Mesothelial cell of epicardium (in vitro differentiated cells): Measurements from ENCODE around the gene RNF31. TPM values are rescaled to one million over a fixed set of nuclear protein-coding genes. Genes with fewer than 3 reads are reported as not detected.

Source experiments
- DNase-seq, 2 experiments: peaks; one replicate each; pipeline ENCODE4 v3.0.0; 2021; ENCODE audit warnings: low spot score in 2 of 2; ENCODE audit not compliant: unreplicated experiment in 2 of 2
- H3K27ac Mint-ChIP-seq: 2 replicates; pipeline ENCODE4 v1.8.0; 2021; ENCODE audit warnings: mixed read lengths
- H3K27me3 Mint-ChIP-seq: 2 replicates; pipeline ENCODE4 v1.8.0; 2021; ENCODE audit warnings: low read depth, mixed read lengths
- H3K36me3 Mint-ChIP-seq: 2 replicates; pipeline ENCODE4 v1.8.0; 2021; ENCODE audit warnings: mixed read lengths
- H3K4me1 Mint-ChIP-seq: 2 replicates; pipeline ENCODE4 v1.8.0; 2021; ENCODE audit warnings: mixed read lengths
- H3K4me3 Mint-ChIP-seq: 2 replicates; pipeline ENCODE4 v1.8.0; 2021; ENCODE audit warnings: mild to moderate bottlenecking, moderate library complexity, mixed read lengths
- H3K9me3 Mint-ChIP-seq: 2 replicates; pipeline ENCODE4 v1.8.0; 2021; ENCODE audit warnings: mixed read lengths
- total RNA-seq: library from RNA; stranded (reverse); gene quantifications from 3 replicates; pipeline ENCODE4 v1.2.1, GENCODE V29; 2021
- TF ChIP-seq, protein P1 (sequence below): fragments of 200-600 bp; sonication (generic); IDR thresholded peaks from one replicate; pipeline ENCODE4 v1.5.0; 2021; ENCODE audit warnings: antibody characterized with exemption; ENCODE audit not compliant: unreplicated experiment

Gene RNF31
- total RNA-seq, 1 donor from 2014 or later = 90.5 TPM

- Mint-ChIP-seq H3K27me3 (no peaks in the 10 kb centered on the region), H3K36me3 (peaks cover 27% of the 10 kb centered on the region), H3K9me3 (no peaks in the 10 kb centered on the region), H3K4me1 (peaks cover 43% of the 10 kb centered on the region), H3K4me3 (peak within 1 kb of the TSS; percentile 83), H3K27ac (peak within 1 kb of the TSS; percentile 94)
- TF ChIP-seq, protein P1, sequence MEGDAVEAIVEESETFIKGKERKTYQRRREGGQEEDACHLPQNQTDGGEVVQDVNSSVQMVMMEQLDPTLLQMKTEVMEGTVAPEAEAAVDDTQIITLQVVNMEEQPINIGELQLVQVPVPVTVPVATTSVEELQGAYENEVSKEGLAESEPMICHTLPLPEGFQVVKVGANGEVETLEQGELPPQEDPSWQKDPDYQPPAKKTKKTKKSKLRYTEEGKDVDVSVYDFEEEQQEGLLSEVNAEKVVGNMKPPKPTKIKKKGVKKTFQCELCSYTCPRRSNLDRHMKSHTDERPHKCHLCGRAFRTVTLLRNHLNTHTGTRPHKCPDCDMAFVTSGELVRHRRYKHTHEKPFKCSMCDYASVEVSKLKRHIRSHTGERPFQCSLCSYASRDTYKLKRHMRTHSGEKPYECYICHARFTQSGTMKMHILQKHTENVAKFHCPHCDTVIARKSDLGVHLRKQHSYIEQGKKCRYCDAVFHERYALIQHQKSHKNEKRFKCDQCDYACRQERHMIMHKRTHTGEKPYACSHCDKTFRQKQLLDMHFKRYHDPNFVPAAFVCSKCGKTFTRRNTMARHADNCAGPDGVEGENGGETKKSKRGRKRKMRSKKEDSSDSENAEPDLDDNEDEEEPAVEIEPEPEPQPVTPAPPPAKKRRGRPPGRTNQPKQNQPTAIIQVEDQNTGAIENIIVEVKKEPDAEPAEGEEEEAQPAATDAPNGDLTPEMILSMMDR = no peak
- peak; percentile 86 to 92 for DNase-seq
These were observed 24.3 kb downstream of the RNF31 start, which contains the start of gene REC8 for GRCh38 chr14:24171422-24172260. TSS of gene REC8 (plus strand) at chr14:24172080. CDS start at chr14:24172553, 473 bp downstream.

DNA sequence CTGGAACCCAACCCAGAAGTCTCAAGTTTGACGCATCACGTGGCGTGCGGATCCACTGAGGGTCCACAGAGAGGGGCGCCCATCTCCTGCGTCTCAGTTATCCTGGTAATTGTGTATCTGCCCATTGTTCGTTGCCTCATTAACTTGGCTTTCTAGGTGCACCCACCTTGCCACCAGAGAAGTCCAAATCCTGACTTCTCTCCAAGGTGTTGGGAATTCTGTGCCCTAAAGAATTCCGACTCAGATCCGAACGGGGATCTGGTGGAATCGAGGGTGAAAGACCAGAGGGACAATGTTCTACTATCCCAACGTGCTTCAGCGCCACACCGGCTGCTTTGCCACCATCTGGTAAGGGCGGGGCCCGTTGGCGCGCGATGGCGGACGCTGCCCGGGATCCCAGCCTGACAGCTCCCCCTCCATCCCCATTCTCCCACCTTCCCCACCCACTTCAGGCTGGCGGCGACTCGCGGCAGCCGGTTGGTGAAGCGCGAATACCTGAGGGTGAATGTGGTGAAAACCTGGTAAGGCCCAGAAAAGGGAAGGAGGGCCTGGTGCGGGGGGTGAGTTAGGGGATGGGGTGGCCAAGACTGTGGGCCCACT is 25.1 kb downstream of the RNF31 start:
- peaks cover 48% of the 10 kb centered on the region for H3K4me1 Mint-ChIP-seq
- H3K9me3 Mint-ChIP-seq = no peaks in the 10 kb centered on the region
- no peaks in the 10 kb centered on the region for H3K27me3 Mint-ChIP-seq
- H3K27ac Mint-ChIP-seq = peak overlapping the region; percentile 94
- no peak for DNase-seq
- H3K4me3 Mint-ChIP-seq = peak overlapping the region; percentile 83
- TF ChIP-seq, protein P1 = no peak
- H3K36me3 Mint-ChIP-seq = peaks cover 27% of the 10 kb centered on the region

DNA sequence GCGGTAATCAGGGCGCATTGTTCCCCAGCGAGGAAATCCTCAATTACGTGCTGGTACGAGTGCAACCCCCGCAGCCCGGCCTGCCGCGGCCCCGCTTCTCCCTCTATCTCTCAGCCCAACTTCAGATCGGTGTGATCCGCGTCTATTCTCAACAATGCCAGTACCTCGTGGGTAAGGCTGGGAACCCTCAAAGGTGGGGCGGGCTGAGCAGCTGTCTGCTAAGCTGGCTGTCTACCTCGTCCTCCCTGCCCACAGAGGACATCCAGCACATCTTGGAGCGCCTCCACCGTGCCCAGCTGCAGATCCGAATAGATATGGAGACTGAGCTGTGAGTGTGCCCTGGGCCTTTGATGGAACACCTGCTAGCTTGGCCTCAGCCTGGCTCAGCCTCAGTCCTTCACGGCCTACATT is 25.6 kb downstream of the RNF31 start:
- H3K4me3 Mint-ChIP-seq = peak overlapping the region; percentile 83
- H3K9me3 Mint-ChIP-seq = no peaks in the 10 kb centered on the region
- DNase-seq = no peak

GRCh38 chr14:24176599-24176998 is 29.3 kb downstream of the RNF31 start:
- H3K4me1 Mint-ChIP-seq = peaks cover 47% of the 10 kb centered on the region
- H3K27ac Mint-ChIP-seq = peak overlapping the region; percentile 82
- peaks cover 26% of the 10 kb centered on the region for H3K36me3 Mint-ChIP-seq
- H3K27me3 Mint-ChIP-seq = no peaks in the 10 kb centered on the region
- no peaks in the 10 kb centered on the region for H3K9me3 Mint-ChIP-seq
- H3K4me3 Mint-ChIP-seq = no peak overlapping the region
- TF ChIP-seq, protein P1 = no peak
- DNase-seq = no peak

More for the DNA sequence above, 25.6 kb downstream of the RNF31 start:
- Mint-ChIP-seq H3K27me3 (no peaks in the 10 kb centered on the region), H3K4me1 (peaks cover 50% of the 10 kb centered on the region), H3K36me3 (peaks cover 25% of the 10 kb centered on the region), H3K27ac (peak overlapping the region; percentile 94)
- TF ChIP-seq, protein P1 = no peak

DNA sequence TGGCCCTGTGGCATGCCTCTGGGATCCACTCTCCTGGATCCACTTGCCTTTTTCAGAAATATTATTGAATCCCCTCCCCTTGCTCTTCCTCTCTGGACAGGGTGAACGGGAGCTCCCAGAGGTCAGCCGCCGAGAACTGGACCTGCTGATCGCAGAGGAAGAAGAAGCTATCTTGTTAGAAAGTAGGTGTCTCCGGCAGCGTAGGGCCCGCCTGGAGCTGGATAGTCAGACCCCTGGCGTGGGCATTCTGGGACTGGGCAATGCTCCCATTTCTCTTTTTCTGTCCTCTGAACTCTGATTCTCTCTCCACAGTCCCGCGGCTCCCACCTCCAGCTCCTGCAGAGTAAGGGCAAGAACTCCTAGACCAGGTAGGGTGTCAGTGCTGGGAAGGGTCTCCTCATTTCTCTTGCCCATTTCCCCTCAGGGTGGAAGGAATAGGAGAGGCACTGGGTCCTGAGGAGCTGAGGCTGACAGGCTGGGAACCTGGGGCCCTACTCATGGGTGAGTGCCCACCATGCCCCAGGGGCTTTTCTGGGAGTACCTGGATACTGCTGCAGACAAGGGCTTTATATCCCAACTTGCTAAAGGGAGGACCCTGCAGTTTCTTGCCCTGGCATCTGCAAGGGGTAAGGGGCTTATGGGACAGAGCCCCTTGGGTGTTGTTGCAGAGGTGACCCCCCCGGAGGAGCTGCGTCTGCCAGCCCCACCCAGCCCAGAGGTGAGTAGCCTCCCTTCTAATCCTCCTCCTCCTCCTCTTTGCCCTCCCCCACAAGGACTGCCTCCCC is 29.9 kb downstream of the RNF31 start:
- peak overlapping the region; percentile 30 for H3K4me3 Mint-ChIP-seq
- H3K36me3 Mint-ChIP-seq = peaks cover 26% of the 10 kb centered on the region
- H3K27ac Mint-ChIP-seq = peak overlapping the region; percentile 82
- H3K4me1 Mint-ChIP-seq = peaks cover 43% of the 10 kb centered on the region
- DNase-seq = no peak
- no peaks in the 10 kb centered on the region for H3K27me3 Mint-ChIP-seq
- TF ChIP-seq, protein P1 = no peak
- H3K9me3 Mint-ChIP-seq = no peaks in the 10 kb centered on the region
